ENCODE measurements around the gene HEY2.
"Not testable (repeated sequence)": the region's sequence is repeated elsewhere in the genome, so short reads cannot be mapped to it uniquely, and the experiment has no call there.

HEY2 gene

GRCh38 chr6:125797886-125798444, 48.5 kb downstream of the HEY2 start:
- H3K4me3 ChIP-seq (ENCODE audit: low read length): no peak overlapping the region
- TF ChIP-seq CTCF (conservative IDR thresholded peaks at IDR 0.05; ENCODE audit: low read length): no peak

GRCh38 chr6:125798734-125799508, 49.5 kb downstream of the HEY2 start:
- TF ChIP-seq CTCF (conservative IDR thresholded peaks at IDR 0.05; ENCODE audit: low read length): no peak
- peak; percentile 44 for DNase-seq (ENCODE audit: low read depth)
- no peak overlapping the region for H3K4me3 ChIP-seq (ENCODE audit: low read length)

More at GRCh38 chr6:125797886-125798444, 48.5 kb downstream of the HEY2 start:
- DNase-seq (ENCODE audit: low read depth): no peak

- H3K4me3 ChIP-seq (ENCODE audit: low read length): no peak overlapping the region
- DNase-seq (ENCODE audit: low read depth): no peak
- no peak for TF ChIP-seq CTCF (conservative IDR thresholded peaks at IDR 0.05; ENCODE audit: low read length)
Measured at GRCh38 chr6:125802383-125802782, 53.0 kb downstream of the HEY2 start.

GRCh38 chr6:125802943-125803377, 53.5 kb downstream of the HEY2 start:
- no peak for TF ChIP-seq CTCF (conservative IDR thresholded peaks at IDR 0.05; ENCODE audit: low read length)
- H3K4me3 ChIP-seq (ENCODE audit: low read length): no peak overlapping the region
- DNase-seq (ENCODE audit: low read depth): peak; percentile 36

- DNase-seq (ENCODE audit: low read depth): no peak
- TF ChIP-seq CTCF (conservative IDR thresholded peaks at IDR 0.05; ENCODE audit: low read length): no peak
- H3K4me3 ChIP-seq (ENCODE audit: low read length): no peak overlapping the region
Measured at GRCh38 chr6:125804264-125804663, 54.8 kb downstream of the HEY2 start.

GRCh38 chr6:125804866-125805425, 55.5 kb downstream of the HEY2 start:
- DNase-seq (ENCODE audit: low read depth); H3K4me3 ChIP-seq (ENCODE audit: low read length): not testable (repeated sequence)

- no peak for TF ChIP-seq CTCF (conservative IDR thresholded peaks at IDR 0.05; ENCODE audit: low read length)
- no peak for DNase-seq (ENCODE audit: low read depth)
- H3K4me3 ChIP-seq (ENCODE audit: low read length): no peak overlapping the region
Measured at GRCh38 chr6:125806813-125807212, 57.4 kb downstream of the HEY2 start.
